ENCODE data around the gene UPF3A. TPM values are rescaled to one million over a fixed set of nuclear protein-coding genes. Genes with fewer than 3 reads are reported as not detected.

Gene UPF3A
- total and polyA plus RNA-seq, 2 of the 4 experiments (the other 2 are of a cell fraction), result 11.7 to 51.6 TPM

DNA sequence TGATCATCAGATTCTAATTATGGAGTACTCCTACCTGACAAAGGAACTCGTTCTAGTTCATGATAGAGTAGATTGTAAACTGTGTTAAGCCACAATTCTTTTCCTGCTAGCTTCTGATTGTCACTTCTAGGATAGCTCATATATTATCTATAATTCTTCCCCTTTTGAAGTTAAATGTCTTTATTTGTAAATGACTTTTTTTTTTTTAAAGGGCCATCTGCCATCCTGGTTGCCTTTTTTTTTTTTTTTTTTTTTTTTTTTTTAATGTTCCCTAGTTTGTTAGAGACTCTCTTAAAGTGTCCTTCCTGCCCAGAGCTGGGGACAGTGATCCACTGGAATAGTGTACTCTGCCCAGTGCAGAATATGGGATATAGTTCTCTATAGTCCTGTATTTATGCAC is 37.2 kb downstream of the UPF3A start:
- CTCF ChIA-PET, result interaction anchor here (0.6 kb wide), 1 partner anchor 42 kb away, joined by 5 read pairs; no protein-coding TSS in a partner anchor
- no peaks in the 10 kb centered on the region for H3K27me3 ChIP-seq (ENCODE audit: control insufficient read depth, insufficient read depth, low read length)
- H2AFZ ChIP-seq (replicated peaks; ENCODE audit: low read length, poor library complexity), result no peak overlapping the region
- peak overlapping the region; percentile 46; the same call in 1 of the 2 replicates for H3K27ac ChIP-seq (ENCODE audit: insufficient read depth, low read length)
- no CpG with 5 or more reads among the region's 1 CpG for WGBS, 2 experiments (ENCODE audit: extremely low coverage in 2 of 2, insufficient read length in 1 of 2)
- peaks cover 18 to 46% of the 10 kb centered on the region in 2 experiments for H3K79me1 ChIP-seq (ENCODE audit: low read depth in 1 of 2, low read length in 2 of 2)
- peak overlapping the region; percentile 57; the same call in 1 of the 2 replicates for H3K23ac ChIP-seq (ENCODE audit: low read depth, low read length)
- peak overlapping the region; percentile 52 for H3K4me2 ChIP-seq (ENCODE audit: low read depth, low read length)
- intact Hi-C loops (cut with micrococcal nuclease), result loop anchor here (1.0 kb wide), 1 partner anchor 21 kb away; no protein-coding TSS in a partner anchor
- no peak overlapping the region for H2BK15ac ChIP-seq (ENCODE audit: low read depth, low read length)
- peak overlapping the region; percentile 11; the same call in 1 of the 2 replicates for H3K18ac ChIP-seq (ENCODE audit: low read depth, low read length)
- H2BK5ac ChIP-seq (ENCODE audit: low read depth, low read length, poor library complexity, severe bottlenecking), result peak overlapping the region; percentile 78
- H3K9me1 ChIP-seq (ENCODE audit: insufficient read depth, low read length), result peaks cover 9% of the 10 kb centered on the region
- DNase-seq (no peak), ATAC-seq (ENCODE audit: low read depth) (no peak)
- in situ Hi-C loops (cut with MboI; ENCODE audit: low sequenced_read_pairs), result no loop called here
- peak overlapping the region; percentile 29; the same call in 1 of the 2 replicates for H3K9ac ChIP-seq (ENCODE audit: low read depth, low read length)
- peak overlapping the region; percentile 16; the same call in 1 of the 2 replicates for H3K14ac ChIP-seq (replicated peaks; ENCODE audit: low read depth, low read length)
- TF ChIP-seq, protein P1, sequence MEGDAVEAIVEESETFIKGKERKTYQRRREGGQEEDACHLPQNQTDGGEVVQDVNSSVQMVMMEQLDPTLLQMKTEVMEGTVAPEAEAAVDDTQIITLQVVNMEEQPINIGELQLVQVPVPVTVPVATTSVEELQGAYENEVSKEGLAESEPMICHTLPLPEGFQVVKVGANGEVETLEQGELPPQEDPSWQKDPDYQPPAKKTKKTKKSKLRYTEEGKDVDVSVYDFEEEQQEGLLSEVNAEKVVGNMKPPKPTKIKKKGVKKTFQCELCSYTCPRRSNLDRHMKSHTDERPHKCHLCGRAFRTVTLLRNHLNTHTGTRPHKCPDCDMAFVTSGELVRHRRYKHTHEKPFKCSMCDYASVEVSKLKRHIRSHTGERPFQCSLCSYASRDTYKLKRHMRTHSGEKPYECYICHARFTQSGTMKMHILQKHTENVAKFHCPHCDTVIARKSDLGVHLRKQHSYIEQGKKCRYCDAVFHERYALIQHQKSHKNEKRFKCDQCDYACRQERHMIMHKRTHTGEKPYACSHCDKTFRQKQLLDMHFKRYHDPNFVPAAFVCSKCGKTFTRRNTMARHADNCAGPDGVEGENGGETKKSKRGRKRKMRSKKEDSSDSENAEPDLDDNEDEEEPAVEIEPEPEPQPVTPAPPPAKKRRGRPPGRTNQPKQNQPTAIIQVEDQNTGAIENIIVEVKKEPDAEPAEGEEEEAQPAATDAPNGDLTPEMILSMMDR (conservative IDR thresholded peaks at IDR 0.05; ENCODE audit: low read depth, low read length), result no peak
- no peaks in the 10 kb centered on the region for H3K9me3 ChIP-seq (ENCODE audit: control insufficient read depth, insufficient read depth, low read length)
- peak overlapping the region; percentile 16; the same call in 1 of the 2 replicates for H3K4ac ChIP-seq (ENCODE audit: low read depth, low read length)
- H3K4me3 ChIP-seq (ENCODE audit: insufficient read depth, low read depth, low read length), result no peak overlapping the region
- peaks cover 15% of the 10 kb centered on the region for H3K4me1 ChIP-seq (ENCODE audit: control insufficient read depth, insufficient read depth, low read length)
- POLR2A ChIA-PET (ENCODE audit: unreplicated experiment), result no interaction called here
- H4K8ac ChIP-seq (ENCODE audit: low read depth in 2 of 2, low read length in 2 of 2), result peak overlapping the region in 1 of 2 experiments; percentile 52; a peak in 1 of 4 replicates
- peak overlapping the region; percentile 47; the same call in 1 of the 2 replicates for H4K91ac ChIP-seq (ENCODE audit: insufficient read depth, low read depth, low read length)
- no peak overlapping the region for H4K5ac ChIP-seq (ENCODE audit: low read depth, low read length)
- dilution Hi-C loops (cut with HindIII; ENCODE audit: low sequenced_read_pairs, unreplicated experiment), result no loop called here
- H2AK9ac ChIP-seq (replicated peaks; ENCODE audit: low read depth, low read length, poor library complexity), result no peak overlapping the region
- H4K20me1 ChIP-seq (ENCODE audit: insufficient read depth, low read length), result peaks cover 44% of the 10 kb centered on the region
- H2BK20ac ChIP-seq (ENCODE audit: low read depth, low read length), result no peak overlapping the region
- BruUV-seq (replicated peaks), result no TSS peak
- peaks cover 11% of the 10 kb centered on the region for H3K36me3 ChIP-seq (ENCODE audit: control insufficient read depth, insufficient read depth, low read length)
- H2BK120ac ChIP-seq (ENCODE audit: low read depth, low read length), result 0 out of 2 replicates have a peak overlapping the region, but pooled peaks have one; percentile 9
- H2AK5ac ChIP-seq (ENCODE audit: low read depth, low read length), result peak overlapping the region; percentile 25; the same call in 1 of the 2 replicates
- 0 out of 2 replicates have a peak overlapping the region, but pooled peaks have one; percentile 45 for H3K56ac ChIP-seq (ENCODE audit: extremely low read depth, insufficient read depth, low read length)
